Measurements from ENCODE around the gene MT2A. TPM values are rescaled to one million over a fixed set of nuclear protein-coding genes. Genes with fewer than 3 reads are reported as not detected.
"Not testable (repeated sequence)": the region's sequence is repeated elsewhere in the genome, so short reads cannot be mapped to it uniquely, and the experiment has no call there.

MT2A gene
- total RNA-seq (2014; rRNA removed; shearing (Covaris generic)), result 44.1 and 51.4 TPM in 2 replicates

- DNase-seq (ENCODE audit: low spot score), result peak; percentile 97
These were observed at the start of gene MT2A for GRCh38 chr16:56608043-56608875. Gene MT2A, plus strand, starts transcription at chr16:56608584. Its CDS starts 72 bp downstream, at chr16:56608656.

GRCh38 chr16:56559109-56559508 is 49.3 kb upstream of the MT2A start:
- no peak for DNase-seq (ENCODE audit: low spot score)

DNA sequence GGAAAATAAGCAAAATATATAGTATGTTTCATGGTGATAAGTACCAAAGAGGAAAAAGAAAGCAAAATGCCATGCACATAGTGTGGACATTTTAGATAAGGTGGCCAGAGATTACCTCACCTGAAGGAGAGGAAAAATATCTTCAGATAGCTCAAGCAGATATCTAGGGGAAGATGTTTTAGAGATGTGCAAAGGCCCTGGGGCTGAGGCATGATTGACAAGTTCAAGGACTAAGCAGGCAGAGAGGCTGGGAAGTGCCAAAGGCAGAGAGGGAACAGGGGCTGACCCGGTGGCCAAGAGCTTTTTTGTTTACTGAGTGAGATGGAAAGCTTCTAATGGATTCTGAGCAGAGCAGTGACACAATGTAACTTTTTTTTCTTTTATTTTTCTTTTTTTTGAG is 47.9 kb upstream of the MT2A start:
- DNase-seq (ENCODE audit: low spot score), result no peak

DNA sequence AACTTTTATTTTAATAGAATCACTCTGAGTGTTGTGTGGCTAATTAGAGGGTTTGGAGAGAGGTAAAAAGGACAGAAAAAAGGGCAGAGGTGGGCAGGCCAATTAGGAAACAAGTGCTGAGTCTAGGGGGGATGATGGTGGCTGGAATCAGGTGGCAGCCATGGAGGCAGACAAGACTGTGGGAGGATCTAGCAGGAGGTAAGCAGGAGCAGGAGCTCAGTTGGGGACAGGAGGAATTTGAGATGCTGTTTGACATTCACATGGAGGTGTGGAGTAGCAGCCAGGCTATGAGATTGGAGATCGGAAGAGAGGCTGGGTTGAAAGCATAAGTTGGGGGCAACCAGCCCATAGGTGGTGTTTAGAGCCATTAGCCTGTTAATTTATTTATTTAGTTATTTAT is 47.3 kb upstream of the MT2A start:
- no peak for DNase-seq (ENCODE audit: low spot score)

GRCh38 chr16:56564793-56565477 is 43.4 kb upstream of the MT2A start, which contains the start of gene MT4:
Gene MT4, plus strand, starts transcription at chr16:56565073. Its CDS starts 56 bp downstream, at chr16:56565129.
- DNase-seq (ENCODE audit: low spot score), result no peak

GRCh38 chr16:56569971-56570370 is 38.4 kb upstream of the MT2A start:
- no peak for DNase-seq (ENCODE audit: low spot score)

DNA sequence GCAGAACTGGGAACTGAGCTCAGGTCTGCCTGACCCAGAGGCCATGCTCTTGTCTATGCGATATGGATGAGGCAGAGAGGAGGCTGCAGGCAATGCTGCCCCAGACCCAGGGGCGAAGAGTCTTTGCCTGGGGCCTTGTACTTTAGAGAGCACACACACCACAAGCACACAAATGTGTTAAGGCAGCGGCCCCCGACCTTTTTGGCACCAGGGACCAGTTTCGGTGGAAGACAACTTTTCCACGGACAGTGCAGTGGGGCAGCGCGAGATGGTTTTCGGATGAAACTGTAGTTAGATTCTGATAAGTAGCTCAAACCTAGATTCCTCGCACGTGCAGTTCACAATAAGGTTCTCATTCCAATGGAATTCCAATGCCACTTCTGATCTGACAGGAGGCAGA is 36.9 kb upstream of the MT2A start:
- no peak for DNase-seq (ENCODE audit: low spot score)

- no peak for DNase-seq (ENCODE audit: low spot score)
These were observed 33.8 kb upstream of the MT2A start for GRCh38 chr16:56574625-56575024.

- DNase-seq (ENCODE audit: low spot score), result peak; percentile 88
These were observed 31.6 kb upstream of the MT2A start for GRCh38 chr16:56576585-56577299.

DNA sequence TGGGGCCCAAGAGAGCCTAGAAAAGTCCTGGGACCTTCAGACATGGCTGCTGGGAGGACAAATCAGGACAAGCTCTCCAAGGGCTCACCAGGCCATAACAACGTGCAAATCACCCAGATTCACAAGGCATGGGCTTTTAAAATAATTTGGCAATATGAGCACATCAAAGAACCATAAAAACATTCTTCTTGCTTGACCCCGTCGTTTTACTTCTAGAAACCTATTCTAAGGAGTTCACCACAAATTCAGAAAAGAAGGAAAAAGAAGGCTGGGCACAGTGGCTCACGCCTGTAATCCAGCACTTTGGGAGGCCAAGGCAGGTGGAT is 31.1 kb upstream of the MT2A start:
- no peak for DNase-seq (ENCODE audit: low spot score)

- no peak for DNase-seq (ENCODE audit: low spot score)
These were observed 27.9 kb upstream of the MT2A start for GRCh38 chr16:56580391-56581048.

DNA sequence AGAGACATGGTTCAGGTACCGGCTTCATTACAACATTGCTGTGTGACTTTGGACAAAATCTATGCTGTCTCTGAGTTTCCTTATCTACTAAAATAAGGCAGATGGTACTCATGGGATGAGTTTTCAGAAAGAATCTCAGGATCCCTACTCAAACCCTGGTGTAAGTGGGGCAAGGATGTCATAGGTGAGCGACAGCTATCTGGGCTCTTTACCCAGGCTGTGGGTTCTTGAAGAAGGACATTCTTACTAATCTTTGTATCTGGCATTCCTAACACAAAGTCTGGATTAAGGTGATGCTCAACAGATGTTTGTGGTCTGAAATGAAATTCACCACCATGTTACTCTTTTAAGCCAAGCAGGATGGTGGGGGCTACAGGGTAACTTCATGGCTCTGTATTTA is 25.5 kb upstream of the MT2A start:
- not testable (repeated sequence) for DNase-seq (ENCODE audit: low spot score)

GRCh38 chr16:56583351-56584168 is 24.8 kb upstream of the MT2A start:
- DNase-seq (ENCODE audit: low spot score), result no peak

DNA sequence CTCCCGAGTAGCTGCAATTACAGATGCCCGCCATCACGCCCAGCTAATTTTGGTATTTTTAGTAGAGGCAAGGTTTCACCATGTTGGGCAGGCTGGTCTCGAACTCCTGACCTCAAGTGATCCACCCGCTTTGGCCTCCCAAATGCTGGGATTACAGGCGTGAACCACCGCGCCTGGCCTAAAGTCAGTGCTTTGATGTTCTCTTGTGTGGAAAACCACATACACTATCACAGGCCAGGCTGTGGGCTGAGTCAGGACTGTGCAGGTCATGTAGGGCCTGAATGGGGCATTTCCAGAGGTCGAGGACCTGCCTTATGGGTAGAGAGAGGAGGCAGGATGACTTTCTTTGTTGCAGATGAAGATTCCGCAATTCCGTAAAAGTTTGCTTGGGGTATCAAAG is 24.1 kb upstream of the MT2A start:
- no peak for DNase-seq (ENCODE audit: low spot score)

DNA sequence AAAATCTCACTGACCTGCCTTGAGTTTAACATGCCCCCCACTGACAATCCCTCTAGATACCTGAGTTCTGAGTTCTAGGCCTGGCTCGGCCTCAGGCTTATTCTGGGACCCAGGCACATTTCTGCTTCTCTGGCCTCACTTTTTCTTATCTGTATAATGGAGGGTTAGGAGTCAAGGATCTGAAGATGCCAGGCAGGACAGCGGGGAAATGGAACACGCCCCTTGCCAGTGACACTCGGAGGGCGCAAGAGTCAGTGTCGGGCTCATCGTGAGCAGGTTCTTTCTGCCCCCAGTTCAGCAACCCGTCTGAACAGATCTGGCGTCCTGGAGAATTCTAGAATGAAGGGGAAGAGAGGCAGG is 19.6 kb upstream of the MT2A start:
- DNase-seq (ENCODE audit: low spot score), result no peak

DNA sequence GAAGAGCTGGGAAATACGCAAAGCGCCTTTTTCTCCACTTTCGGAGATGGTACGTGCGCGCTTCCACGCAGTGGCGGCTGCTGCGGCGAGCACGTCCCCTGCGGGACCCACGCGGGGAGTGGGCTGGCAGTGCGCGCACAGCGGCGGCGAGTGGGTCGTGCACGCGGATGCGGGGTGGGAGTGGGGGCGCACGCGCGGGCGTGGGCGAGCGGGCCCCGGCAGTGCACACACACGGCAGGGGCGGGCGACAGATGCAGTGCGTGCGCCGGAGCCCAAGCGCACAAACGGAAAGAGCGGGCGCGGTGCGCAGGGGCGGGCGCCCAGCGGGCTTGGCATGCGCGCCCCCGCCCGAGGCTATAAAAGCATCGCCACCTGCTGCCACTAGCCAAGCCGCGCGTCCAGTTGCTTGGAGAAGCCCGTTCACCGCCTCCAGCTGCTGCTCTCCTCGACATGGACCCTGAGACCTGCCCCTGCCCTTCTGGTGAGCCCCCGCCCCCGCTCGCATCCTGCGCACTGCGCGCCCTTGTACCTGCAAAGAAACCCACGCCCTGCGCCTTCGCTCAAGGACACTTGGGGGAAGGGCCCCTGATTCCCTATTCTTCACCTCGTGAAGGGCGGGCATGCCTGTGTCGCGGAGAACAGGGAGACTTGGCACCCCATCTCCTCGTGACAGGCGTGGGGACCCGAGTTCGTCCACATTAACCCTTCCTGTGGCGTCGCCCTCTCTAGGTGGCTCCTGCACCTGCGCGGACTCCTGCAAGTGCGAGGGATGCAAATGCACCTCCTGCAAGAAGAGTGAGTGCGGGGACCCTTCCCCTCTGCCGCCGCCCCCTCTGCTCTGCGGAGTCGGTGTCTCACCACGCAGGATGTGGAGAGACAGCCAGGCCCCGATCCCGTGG is 19.0 kb upstream of the MT2A start, which contains the start of gene MT3:
Gene MT3 (plus strand): TSS at position 388 of the 899 bp plus-strand sequence. CDS start 63 bp downstream, at position 451.
- no peak for DNase-seq (ENCODE audit: low spot score)

GRCh38 chr16:56591377-56592060 is 16.9 kb upstream of the MT2A start:
- no peak for DNase-seq (ENCODE audit: low spot score)

- DNase-seq (ENCODE audit: low spot score), result no peak
These were observed 14.7 kb upstream of the MT2A start for GRCh38 chr16:56593573-56594291.

DNA sequence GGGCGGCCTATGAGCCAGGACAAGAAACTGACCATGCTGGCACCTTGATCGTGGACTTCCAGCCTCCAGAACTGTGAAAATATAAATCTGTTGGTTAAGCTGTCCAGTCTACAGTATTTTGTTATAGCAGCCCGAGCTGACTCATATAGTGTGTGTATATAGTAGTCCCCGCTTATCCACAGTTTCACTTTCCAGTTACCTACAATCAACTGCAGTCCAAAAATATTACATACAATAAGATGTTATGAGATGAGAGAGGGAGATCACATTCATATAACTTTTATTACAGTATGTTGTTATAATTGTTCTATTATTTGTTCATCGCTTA is 14.1 kb upstream of the MT2A start:
- DNase-seq (ENCODE audit: low spot score), result no peak

All from HT-29 (cell line).